ENCODE results near the gene IDH2. TPM values are rescaled to one million over a fixed set of nuclear protein-coding genes. Genes with fewer than 3 reads are reported as not detected.
A peak's percentile ranks its signal among the peaks of the same experiment; 100 is the strongest.

Gene IDH2
- total RNA-seq, 1 donor from 2014 or later = 149 TPM

GRCh38 chr15:90090226-90090848 is 11.9 kb downstream of the IDH2 start:
- Mint-ChIP-seq H3K36me3 (ENCODE audit: unreplicated experiment) (peaks cover 9% of the 10 kb centered on the region), H3K4me1 (ENCODE audit: low read depth, unreplicated experiment) (peaks cover 7% of the 10 kb centered on the region), H3K27ac (ENCODE audit: unreplicated experiment) (no peak overlapping the region), H3K4me3 (ENCODE audit: unreplicated experiment) (no peak overlapping the region), H3K9me3 (ENCODE audit: unreplicated experiment) (peaks cover 3% of the 10 kb centered on the region), H3K27me3 (ENCODE audit: unreplicated experiment) (peaks cover 7% of the 10 kb centered on the region)
- no peak for DNase-seq
- TF ChIP-seq CTCF (IDR thresholded peaks at IDR 0.05; ENCODE audit: partially characterized antibody, unreplicated experiment) = no peak

- Mint-ChIP-seq H3K9me3 (ENCODE audit: unreplicated experiment) (peaks cover 3% of the 10 kb centered on the region), H3K27ac (ENCODE audit: unreplicated experiment) (no peak overlapping the region), H3K27me3 (ENCODE audit: unreplicated experiment) (peaks cover 6% of the 10 kb centered on the region), H3K4me3 (ENCODE audit: unreplicated experiment) (no peak overlapping the region), H3K36me3 (ENCODE audit: unreplicated experiment) (peaks cover 9% of the 10 kb centered on the region), H3K4me1 (ENCODE audit: low read depth, unreplicated experiment) (no peaks in the 10 kb centered on the region)
- no peak for DNase-seq
- peak; percentile 5 for TF ChIP-seq CTCF (IDR thresholded peaks at IDR 0.05; ENCODE audit: partially characterized antibody, unreplicated experiment)
These were observed 14.7 kb downstream of the IDH2 start for GRCh38 chr15:90087454-90088154.

- peak; percentile 61 for TF ChIP-seq CTCF (IDR thresholded peaks at IDR 0.05; ENCODE audit: partially characterized antibody, unreplicated experiment)
- Mint-ChIP-seq H3K9me3 (ENCODE audit: unreplicated experiment) (peaks cover 1% of the 10 kb centered on the region), H3K4me1 (ENCODE audit: low read depth, unreplicated experiment) (no peaks in the 10 kb centered on the region), H3K27me3 (ENCODE audit: unreplicated experiment) (peaks cover 6% of the 10 kb centered on the region), H3K27ac (ENCODE audit: unreplicated experiment) (peak overlapping the region; percentile 39), H3K4me3 (ENCODE audit: unreplicated experiment) (no peak overlapping the region), H3K36me3 (ENCODE audit: unreplicated experiment) (peaks cover 4% of the 10 kb centered on the region)
- peak; percentile 67 for DNase-seq
These were observed 15.4 kb downstream of the IDH2 start for GRCh38 chr15:90086868-90087268.

GRCh38 chr15:90085565-90085964 is 16.7 kb downstream of the IDH2 start:
- no peak for TF ChIP-seq CTCF (IDR thresholded peaks at IDR 0.05; ENCODE audit: partially characterized antibody, unreplicated experiment)
- peaks cover 7% of the 10 kb centered on the region for H3K27me3 Mint-ChIP-seq (ENCODE audit: unreplicated experiment)
- no peak for DNase-seq
- peak overlapping the region; percentile 55 for H3K27ac Mint-ChIP-seq (ENCODE audit: unreplicated experiment)
- H3K36me3 Mint-ChIP-seq (ENCODE audit: unreplicated experiment) = no peaks in the 10 kb centered on the region
- no peaks in the 10 kb centered on the region for H3K4me1 Mint-ChIP-seq (ENCODE audit: low read depth, unreplicated experiment)
- H3K4me3 Mint-ChIP-seq (ENCODE audit: unreplicated experiment) = no peak overlapping the region
- peaks cover 1% of the 10 kb centered on the region for H3K9me3 Mint-ChIP-seq (ENCODE audit: unreplicated experiment)

- no peak for TF ChIP-seq CTCF (IDR thresholded peaks at IDR 0.05; ENCODE audit: partially characterized antibody, unreplicated experiment)
- no peaks in the 10 kb centered on the region for H3K36me3 Mint-ChIP-seq (ENCODE audit: unreplicated experiment)
- no peak for DNase-seq
- H3K9me3 Mint-ChIP-seq (ENCODE audit: unreplicated experiment) = peaks cover 1% of the 10 kb centered on the region
- H3K4me1 Mint-ChIP-seq (ENCODE audit: low read depth, unreplicated experiment) = no peaks in the 10 kb centered on the region
- H3K27ac Mint-ChIP-seq (ENCODE audit: unreplicated experiment) = no peak overlapping the region
- no peak overlapping the region for H3K4me3 Mint-ChIP-seq (ENCODE audit: unreplicated experiment)
- H3K27me3 Mint-ChIP-seq (ENCODE audit: unreplicated experiment) = peaks cover 10% of the 10 kb centered on the region
These were observed 17.3 kb downstream of the IDH2 start for GRCh38 chr15:90084876-90085423.
